Germinal center (tissue), 1 donor: ENCODE measurements around the gene IFT80.

Experiments used
- DNase-seq: peaks from one replicate; pipeline ENCODE4 v3.0.0; 2012; ENCODE audit warnings: mixed read lengths, low spot score

The IFT80 gene

GRCh38 chr3:160400702-160401150, 1.7 kb upstream of the IFT80 start:
- DNase-seq: peak; percentile 28

- peak; percentile 15 for DNase-seq
Measured at GRCh38 chr3:160400030-160400701, 1.1 kb upstream of the IFT80 start.

DNA sequence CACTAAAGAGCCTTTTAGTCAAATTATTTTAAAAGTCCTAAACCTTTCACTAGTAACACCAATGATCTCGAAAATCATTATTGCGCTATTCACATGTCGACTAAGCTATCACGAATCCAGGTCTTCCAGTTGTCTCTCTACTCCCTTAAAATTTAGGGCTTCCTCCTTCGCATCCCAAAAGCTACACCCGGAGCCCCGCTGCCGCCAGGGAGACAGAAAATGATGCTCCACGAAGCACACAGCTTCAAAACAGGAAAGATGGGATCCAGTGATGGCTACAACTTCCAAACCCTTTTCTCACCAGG, 253 bp downstream of the IFT80 start:
- DNase-seq: no peak

DNA sequence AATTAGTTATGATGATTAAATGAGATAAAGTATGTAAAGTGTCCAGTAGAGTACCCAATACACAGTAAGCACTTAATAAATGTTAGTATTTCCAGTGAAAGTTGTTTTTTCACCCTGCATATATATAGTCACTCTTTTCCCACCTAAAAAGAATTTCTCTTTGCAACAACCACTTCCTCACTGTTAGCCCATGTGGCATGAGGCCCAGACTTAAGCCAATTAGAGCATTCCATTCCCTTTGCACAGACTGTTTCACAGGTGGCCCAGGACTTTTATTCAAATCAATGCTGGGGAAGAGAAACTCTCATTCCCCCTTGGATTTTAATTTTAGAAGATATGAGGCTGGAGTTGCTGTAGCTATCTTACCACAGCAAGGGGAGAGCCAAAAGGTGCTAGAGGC, 3.7 kb downstream of the IFT80 start:
- no peak for DNase-seq

DNA sequence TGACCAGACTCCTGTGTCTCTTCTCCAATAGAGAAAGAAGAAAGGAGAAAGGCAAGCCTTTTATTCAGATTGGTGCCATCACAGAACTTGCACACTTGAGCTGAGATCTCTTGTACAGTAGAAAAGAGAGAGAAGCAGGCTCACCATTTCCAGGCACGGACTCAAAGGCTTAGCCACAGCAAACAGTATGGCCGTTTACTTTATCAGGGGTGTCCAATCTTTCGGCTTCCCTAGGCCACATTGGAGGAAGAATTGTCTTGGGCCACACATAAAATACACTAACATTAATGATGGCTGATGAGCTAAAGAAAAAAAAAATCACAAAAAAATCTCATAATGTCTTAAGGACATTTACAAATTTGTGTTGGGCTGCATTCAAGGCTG, 5.0 kb downstream of the IFT80 start:
- DNase-seq: no peak

DNA sequence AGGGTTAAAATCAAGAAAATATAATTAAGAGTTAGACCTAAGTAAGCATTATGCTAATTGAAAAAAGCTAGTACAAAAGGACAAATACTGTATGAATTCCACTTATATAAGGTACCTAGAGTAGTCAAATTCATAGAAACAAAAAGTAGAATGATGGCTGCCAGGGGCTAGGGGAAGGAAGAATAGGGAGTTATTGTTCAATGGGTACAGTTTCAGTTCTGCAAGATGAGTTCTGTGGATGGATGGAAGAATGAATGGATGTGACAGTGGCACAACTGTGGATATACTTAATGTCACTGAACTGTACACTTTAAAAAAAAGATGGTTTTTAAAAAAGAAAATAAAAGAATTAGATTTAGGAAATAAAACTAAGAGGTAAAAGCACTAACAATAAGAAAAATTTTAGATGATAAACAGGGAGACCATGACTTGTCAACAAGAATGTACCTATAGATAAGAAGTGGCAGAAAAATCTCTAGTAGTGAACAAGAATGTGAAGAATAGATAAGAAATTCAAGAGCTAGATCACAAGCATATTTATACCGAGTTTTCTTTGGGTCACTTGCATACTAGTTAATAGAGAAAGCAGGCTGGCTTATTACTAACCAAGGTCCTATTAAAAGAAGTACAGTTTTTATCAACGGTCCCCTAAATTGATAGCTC, 5.5 kb downstream of the IFT80 start:
- no peak for DNase-seq

DNA sequence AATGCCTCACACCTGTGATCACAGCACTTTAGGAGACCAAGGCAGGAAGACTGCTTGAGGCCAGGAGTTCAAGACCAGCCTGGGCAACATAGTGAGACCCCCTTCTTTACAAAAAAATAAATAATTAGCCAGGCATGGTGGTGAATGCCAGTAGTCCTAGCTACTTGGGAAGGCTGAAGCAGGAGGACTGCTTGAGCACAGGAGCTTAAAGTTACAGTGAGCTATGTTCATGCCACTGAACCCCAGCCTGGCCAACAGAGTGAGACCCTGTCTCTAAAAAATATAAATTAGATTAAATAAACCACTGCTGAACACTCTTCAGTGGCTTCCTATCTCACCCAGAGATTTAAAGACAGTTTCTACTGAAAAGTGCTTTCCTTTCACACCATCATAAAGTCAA, 6.2 kb downstream of the IFT80 start:
- DNase-seq: no peak

GRCh38 chr3:160390565-160391138, 8.4 kb downstream of the IFT80 start:
- no peak for DNase-seq

- DNase-seq: no peak
Measured at GRCh38 chr3:160384639-160385318, 14.2 kb downstream of the IFT80 start.

GRCh38 chr3:160381470-160381869, 17.6 kb downstream of the IFT80 start:
- DNase-seq: no peak

DNA sequence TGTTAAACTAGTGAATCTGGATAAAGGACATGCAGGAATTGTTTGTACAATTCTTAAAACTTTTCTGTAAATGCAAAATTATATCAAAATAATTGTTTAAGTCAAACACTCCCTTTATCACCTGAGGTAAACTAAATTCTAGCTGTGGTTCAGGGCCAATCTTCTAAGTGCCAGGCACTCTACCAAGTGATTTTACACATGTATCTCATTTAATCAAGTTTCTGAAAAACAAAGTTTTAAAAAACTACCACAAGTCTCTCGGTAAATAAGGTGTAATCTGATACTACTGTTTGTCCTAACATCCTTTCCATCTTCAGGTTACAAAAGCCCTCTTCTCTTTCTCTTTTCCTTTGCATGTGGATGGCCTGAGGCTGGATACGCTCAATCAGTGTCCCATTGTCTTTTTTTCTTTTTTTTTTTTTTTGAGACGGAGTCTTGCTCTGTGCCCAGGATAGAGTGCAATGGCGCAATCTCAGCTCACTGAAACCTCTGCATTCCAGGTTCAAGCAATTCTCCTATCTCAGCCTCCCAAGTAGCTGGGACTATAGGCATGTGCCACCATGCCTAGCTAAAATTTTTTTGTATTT, 19.3 kb downstream of the IFT80 start:
- no peak for DNase-seq

DNA sequence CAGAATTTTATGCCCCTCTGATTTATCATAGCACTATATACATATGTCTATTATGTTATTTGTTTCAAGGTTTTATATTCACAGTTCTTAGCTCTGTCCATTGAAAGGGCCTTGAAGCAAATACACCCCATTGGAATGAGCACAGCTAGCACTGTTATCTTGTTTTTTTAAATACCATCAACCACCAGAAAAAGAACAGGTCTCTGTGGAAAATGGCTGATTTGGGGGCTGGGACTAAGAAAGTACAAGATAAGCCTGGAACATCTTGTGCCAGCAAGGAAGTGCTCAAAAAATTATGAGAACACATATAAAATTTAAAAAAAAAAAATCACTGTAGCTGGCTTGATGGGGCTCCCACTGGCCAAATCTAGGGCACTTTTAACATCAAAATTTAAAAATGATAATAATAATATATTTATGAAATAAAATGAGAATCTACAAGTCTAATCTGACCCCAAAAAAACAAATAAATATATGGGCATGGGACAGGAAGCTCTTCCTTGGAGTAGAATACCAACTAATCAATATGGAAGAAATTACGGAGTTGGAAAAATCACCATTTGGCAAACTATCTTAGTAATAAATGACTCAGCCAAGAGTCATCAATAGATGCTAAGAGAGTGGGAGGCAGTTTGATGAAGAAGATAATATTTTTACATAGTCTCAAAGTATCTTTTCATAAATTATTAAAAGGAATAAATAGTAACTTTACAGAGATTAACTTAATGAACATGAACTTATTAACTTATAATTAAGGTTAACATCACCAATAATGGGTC, 20.5 kb downstream of the IFT80 start:
- no peak for DNase-seq

- DNase-seq: no peak
Measured at GRCh38 chr3:160376681-160377080, 22.3 kb downstream of the IFT80 start.

DNA sequence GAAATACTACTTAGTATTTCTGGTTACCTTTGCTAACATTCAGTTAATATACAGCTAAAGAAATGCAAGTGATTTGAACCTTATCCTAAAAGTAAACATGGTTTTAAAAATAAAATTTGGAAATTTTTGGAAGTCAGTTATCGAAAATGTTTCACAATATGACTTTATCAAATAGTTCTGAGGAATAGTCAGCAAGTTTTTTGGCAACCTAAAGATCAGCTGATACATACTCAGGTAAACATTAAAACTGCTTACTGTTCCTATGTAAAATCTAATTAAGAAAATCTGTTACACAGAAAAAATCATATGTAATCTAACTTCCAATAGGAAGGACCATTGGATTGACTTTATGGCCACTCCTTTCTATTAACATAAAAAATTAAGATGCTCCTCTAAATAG, 24.1 kb downstream of the IFT80 start:
- DNase-seq: no peak

DNA sequence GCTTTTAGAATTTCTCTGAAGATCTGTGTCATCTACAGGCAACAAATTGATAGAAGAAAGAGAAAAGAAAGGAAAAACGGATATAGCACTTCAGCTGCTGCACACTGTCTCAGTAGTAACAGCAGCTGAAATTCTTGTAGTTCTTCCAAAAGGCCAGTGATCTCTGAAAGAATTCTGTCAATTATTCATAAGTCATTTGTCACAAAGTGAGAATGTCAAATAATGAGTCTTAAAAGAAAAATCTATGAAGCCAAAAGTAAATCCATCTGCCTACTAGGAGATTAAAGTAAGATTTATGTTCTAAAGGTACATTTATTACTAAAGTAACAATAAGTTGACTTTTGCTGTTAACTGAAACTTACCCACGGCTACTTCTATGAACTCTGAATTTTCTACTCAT, 24.6 kb downstream of the IFT80 start:
- DNase-seq: no peak

- no peak for DNase-seq
Measured at GRCh38 chr3:160373655-160374054, 25.4 kb downstream of the IFT80 start.

GRCh38 chr3:160372780-160373179, 26.2 kb downstream of the IFT80 start:
- no peak for DNase-seq

- no peak for DNase-seq
Measured at GRCh38 chr3:160370987-160371857, 27.8 kb downstream of the IFT80 start.

DNA sequence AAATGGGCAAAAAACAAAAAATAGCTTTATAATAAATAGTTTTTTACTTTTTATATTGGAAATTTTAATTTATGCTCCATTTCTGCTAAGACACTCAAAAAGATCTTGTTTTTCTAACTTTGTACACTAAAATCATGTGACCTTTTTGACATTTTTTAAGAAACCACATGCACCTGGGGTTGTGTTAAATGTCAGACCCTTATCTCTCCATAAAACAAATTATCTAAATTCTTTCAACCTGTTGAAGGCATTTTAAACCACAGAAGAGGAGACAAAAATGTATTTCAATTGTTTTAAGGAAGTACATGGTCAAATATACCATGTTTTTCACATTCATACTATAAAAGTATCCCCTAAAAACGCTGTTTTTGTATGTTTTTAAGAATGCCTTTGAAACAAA, 29.2 kb downstream of the IFT80 start:
- no peak for DNase-seq

DNA sequence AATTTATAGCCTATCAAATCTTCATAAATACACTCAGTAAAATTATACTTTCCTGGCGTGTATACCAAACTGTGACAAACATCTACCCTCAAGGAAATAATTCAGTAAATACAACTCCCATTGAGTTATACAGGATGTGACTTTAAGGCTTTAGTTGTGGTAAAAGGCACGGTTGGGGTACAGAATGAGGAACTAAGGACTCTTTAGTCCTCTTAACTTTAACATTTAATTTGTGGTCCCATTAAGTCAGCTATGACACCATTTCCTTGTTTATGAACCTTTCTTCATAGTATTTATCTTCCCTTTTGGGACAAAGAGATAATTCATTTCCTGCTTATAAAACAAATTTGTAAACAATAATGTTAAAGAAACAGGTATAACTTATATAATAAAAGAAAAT, 30.2 kb downstream of the IFT80 start:
- no peak for DNase-seq

GRCh38 chr3:160365869-160366522, 33.0 kb downstream of the IFT80 start:
- DNase-seq: no peak
